Tibial nerve (tissue), 4 donors: Measurements from ENCODE around the gene EPAS1.

Experiments
- CTCF ChIP-seq, 5 experiments: fragments of 200-600 bp in 3 of 5; fragments of 450-650 bp in 2 of 5; sonication (generic) in 3 of 5; IDR thresholded peaks; one replicate each; pipeline ENCODE4 v1.5.1; 2016 to 2019; ENCODE audit warnings: antibody characterized with exemption in 5 of 5, mild to moderate bottlenecking in 3 of 5, moderate library complexity in 2 of 5
- EP300 ChIP-seq, 2 donors: sonication (generic); formaldehyde crosslinking; IDR thresholded peaks; one replicate each; pipeline ENCODE4 v1.6.1; 2017; ENCODE audit warnings: antibody characterized with exemption in 2 of 2, mild to moderate bottlenecking in 1 of 2
- POLR2A ChIP-seq, 2 donors: fragments of 450-650 bp; IDR thresholded peaks; one replicate each; pipeline ENCODE4 v1.6.1; 2017; ENCODE audit warnings: antibody characterized with exemption in 2 of 2, mild to moderate bottlenecking in 2 of 2, moderate library complexity in 2 of 2

- TF ChIP-seq CTCF (IDR thresholded peaks at IDR 0.05): no peak
- TF ChIP-seq POLR2A (IDR thresholded peaks at IDR 0.05): no peak
- TF ChIP-seq EP300 (IDR thresholded peaks at IDR 0.05): no peak
Measured at GRCh38 chr2:46249654-46250053, 47.6 kb upstream of the EPAS1 start.
